NCI-H526 treated with DMSO at 0.1 percent for 48 hours (cell line): ENCODE results near the gene ZNF526.
"Not testable (repeated sequence)": the region's sequence is repeated elsewhere in the genome, so short reads cannot be mapped to it uniquely, and the experiment has no call there.

Source experiments
- DNase-seq: peaks from one replicate; lab custom pipeline; 2025; lab: John Stamatoyannopoulos, UW

ZNF526 gene

DNA sequence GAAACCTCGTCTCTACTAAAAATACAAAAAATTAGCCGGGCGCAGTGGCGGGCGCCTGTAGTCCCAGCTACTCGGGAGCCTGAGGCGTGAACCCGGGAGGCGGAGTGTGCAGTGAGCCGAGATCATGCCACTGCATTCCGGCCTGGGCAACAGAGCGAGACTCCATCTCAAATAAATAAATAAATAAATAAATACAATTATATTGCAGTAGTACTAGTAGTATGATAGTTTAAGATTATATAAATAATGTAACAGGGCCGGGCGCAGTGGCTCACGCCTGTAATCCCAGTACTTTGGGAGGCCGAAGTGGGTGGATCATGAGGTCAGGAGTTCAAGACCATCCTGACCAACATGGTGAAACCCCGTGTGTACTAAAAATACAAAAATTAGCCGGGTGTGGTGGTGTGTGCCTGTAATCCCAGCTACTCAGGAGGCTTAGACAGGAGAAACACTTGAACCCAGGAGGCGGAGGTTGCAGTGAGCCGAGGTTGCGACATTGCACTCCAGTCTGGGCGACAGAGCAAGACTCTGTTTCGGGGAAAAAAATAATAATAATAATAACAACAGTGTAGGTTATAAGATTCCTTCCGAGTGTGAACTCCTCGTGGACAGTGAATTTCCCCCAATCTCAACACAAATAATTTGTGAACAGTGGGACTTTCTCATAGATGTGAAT lies 47.0 kb downstream of the ZNF526 start:
- not testable (repeated sequence) for DNase-seq

DNA sequence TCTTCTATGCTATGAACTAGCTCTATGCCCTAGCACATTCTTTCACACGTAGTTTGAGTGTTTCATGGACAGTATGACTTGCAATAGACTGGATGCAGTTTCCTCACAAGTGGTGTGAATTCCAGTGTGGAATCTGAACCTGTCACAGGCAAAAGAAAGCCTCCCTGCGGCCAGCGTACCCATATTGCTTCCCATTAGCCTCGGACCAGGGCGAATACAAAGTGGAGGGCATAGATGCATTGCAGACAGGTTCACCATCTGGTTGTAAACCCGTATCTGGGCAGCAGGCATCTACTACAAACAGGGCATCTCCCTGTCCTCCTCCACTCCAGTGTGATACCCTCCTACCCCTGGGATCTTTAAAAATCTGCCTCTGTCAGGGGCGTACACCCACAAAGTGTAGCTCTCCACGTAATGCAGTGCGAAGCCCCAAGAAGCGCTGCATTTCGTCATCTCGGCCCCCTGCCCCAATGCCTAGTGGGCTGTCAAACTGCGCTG lies 47.6 kb downstream of the ZNF526 start:
- no peak for DNase-seq

DNA sequence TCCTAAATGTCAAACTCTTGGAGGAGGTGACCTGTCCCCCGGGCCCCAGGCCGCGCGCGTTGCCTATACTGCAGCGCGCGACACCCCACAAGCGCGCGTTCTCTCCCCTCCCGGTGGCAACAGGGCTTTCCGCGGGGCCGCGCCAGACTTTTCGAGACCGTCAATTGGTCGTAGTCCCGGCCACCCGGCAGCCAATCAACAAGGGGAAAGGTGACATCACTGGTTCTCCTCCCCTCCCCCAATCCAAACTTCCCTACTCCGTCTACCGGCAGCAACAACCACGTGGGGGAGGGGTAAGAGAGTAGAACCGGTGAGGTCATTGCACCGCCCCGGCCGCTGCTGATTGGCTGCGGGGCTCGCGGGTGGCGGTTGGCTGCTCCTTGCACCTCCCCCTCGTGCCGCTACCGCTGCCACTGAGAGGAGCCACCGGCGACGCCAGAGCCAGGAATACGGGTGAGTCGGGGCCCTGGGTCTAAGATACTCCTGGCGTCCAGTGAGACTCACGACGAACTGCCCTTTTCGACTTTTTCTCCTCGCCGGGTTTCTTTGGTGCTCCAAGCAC lies 48.1 kb downstream of the ZNF526 start:
- DNase-seq, result peak; percentile 99

DNA sequence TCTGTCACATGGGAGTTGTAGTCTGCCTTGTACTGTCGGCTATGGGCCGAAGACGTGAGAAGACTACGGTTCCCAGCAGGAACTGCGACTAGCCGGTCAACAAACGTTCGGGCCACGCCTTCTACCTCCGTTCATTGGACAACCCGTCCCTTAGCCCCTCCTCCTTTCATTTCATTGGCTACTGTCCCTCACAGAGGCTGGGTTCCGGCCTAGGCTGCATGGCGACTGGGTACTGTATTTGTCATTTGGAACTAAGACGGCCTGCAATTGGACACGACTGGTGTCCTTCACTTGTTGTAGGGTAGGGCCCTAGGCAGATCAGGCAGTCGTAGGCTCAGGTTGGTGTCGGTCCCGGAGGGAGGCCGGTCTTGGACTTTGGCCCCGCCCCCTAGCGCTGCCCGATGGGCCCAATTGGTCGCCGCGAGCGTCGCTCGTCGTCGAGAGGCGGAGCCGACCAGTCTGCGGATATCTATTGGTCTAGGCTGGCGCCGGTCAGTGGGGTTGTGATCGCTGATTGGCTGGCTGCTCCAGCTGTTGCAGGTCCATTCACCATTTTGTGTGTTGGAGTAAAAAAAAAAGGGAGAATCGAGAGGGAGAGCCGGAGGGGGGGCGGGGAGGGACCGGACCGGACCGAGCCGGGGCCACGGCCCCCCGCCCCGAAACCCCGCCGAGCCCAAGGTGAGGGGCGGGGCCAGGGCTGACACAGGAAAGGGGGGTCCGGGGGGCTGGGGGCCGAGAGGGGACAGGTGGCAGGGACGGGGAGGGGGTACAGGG lies 48.8 kb downstream of the ZNF526 start, which contains the start of gene CIC:
Gene CIC (plus strand): TSS at position 549 of the 774 bp plus-strand sequence. CDS start 2,532 bp downstream, outside the sequence.
- DNase-seq, result peak; percentile 100

DNA sequence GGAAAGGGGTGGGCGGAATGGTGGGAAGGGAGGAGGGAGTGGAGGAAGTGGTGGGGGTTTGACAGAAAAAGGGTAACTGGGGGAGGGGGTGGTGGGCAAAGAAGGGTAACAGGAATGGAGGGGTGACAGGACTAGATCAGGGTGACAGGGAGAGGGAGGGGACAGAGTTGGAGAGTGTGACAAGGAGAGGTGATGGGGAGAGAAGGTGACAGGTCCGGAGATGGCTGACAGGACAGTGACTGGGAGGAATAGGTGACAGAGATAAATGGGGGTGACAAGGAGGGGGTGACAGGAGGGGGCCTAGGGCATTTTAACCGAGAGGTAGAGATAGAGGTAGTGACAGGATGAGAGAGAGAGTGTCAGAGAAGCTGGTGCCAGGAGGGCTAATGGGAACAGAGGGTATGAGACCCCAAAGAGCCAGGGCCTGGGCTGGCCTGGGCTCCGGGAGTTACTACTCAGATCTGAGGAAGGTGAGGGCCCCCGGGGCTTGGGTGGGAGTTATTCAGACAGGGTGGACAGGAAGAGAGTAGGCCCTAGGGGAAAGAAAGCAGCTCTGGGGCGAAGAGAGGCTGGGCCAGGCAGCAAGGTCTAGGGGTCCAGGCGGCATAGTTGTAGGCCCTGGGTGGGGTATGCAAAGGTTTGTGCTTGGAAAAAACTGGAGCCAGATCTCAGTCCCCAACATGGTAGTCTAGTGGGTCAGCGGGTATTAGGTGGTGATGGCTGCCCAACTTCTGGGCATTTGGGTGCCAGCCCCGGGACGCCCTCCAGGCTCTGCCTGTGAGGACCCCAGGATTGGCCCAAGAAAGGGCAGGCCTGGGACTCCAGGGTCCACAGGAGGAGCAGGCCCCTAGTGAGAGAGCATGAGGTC lies 49.6 kb downstream of the ZNF526 start:
- DNase-seq, result no peak

DNA sequence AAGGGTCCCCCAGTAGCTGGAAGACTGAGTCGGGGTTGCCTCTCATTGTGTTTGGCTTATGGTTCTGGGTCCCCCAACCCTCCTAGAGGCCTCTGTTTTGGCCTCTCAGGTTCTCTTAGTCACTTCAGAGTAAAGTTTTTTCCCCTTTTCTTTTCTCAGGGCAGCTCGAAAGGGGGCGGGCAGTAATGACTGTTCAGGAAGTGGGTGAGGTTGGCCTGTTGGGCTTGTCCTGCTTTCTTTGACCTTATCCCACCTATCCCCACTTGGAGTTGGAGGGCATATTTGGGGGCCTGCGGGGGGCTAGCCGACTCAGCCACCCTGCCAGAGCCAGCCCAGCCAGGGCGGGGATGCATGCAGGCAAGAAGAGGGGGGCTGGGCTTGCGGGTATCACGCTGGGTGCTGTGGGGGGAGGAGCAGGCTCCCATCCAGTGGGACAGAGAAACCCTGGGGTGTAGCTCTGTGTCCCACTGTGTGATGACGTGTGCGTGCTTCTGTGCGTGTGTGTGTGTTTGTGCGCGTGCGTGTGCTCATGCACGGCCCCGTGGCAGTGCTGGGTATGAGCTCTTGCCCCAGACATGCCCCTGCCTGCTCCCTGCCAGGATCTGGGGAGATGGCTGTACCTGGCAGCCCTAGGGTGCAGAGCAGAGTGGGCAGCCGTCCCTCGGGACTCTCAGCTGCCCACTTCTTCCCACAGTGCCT lies 50.4 kb downstream of the ZNF526 start:
- no peak for DNase-seq

DNA sequence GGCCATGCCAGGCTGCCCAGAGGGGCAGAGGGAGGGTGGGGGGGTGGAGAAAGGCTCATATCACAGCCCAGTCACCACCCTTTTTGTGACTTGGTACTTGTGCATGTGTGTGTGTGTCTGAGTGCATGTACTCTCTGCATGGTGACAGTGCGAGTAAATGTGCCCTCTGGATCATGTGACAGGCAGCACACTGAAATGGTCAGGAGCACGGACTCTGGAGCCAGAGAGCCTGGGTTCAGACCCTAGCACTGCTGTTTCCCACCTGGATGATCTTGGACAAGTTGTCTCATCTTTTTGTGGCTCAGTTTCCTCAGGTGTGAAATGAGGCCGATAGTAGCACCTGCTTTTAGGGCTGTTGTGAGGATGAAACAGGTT lies 50.9 kb downstream of the ZNF526 start:
- DNase-seq, result no peak

DNA sequence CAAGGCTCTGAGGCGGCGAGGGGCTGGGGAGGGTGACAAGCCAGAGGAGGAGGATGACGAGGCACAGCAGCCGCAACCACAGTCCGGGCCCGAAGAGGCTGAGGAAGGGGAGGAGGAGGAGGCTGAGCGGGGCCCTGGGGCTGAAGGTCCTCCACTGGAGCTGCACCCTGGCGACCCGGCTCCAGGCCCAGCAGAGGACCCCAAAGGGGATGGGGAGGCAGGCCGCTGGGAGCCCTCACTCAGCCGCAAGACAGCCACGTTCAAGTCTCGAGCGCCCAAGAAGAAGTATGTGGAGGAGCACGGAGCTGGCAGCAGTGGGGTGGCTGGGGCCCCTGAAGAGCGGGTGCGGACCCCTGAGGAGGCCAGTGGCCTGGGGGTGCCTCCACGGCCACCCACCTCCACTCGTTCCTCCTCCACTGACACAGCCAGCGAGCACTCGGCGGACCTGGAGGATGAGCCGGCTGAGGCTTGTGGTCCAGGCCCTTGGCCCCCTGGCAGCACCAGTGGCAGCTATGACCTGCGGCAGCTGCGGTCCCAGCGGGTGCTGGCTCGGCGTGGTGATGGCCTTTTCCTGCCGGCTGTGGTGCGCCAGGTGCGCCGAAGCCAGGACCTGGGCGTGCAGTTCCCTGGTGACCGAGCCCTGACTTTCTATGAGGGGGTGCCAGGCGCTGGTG lies 51.9 kb downstream of the ZNF526 start:
- DNase-seq, result no peak

DNA sequence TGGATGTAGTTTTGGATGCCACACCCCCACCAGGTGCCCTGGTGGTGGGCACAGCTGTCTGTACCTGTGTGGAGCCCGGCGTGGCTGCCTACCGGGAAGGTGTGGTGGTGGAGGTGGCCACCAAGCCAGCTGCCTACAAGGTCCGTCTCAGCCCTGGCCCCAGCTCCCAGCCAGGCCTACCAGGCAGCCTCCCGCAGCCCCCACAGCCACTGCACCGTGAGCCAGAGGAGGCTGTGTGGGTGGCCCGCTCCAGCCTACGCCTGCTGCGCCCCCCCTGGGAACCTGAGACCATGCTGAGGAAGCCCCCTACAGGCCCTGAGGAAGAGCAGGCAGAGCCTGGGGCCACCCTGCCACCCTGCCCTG lies 52.4 kb downstream of the ZNF526 start:
- no peak for DNase-seq

DNA sequence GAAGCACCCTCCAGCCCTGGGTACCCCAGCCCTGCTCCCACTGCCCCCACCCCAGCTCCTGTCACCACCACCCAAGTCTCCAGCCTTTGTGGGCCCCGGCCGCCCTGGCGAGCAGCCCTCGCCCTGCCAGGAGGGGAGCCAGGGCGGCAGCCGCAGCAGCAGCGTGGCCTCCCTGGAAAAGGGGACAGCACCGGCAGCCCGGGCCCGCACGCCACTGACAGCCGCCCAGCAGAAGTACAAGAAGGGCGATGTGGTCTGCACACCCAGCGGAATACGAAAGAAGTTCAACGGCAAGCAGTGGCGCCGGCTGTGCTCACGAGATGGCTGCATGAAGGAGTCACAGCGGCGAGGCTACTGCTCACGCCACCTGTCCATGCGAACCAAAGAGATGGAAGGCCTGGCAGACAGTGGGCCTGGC lies 52.9 kb downstream of the ZNF526 start:
- no peak for DNase-seq

DNA sequence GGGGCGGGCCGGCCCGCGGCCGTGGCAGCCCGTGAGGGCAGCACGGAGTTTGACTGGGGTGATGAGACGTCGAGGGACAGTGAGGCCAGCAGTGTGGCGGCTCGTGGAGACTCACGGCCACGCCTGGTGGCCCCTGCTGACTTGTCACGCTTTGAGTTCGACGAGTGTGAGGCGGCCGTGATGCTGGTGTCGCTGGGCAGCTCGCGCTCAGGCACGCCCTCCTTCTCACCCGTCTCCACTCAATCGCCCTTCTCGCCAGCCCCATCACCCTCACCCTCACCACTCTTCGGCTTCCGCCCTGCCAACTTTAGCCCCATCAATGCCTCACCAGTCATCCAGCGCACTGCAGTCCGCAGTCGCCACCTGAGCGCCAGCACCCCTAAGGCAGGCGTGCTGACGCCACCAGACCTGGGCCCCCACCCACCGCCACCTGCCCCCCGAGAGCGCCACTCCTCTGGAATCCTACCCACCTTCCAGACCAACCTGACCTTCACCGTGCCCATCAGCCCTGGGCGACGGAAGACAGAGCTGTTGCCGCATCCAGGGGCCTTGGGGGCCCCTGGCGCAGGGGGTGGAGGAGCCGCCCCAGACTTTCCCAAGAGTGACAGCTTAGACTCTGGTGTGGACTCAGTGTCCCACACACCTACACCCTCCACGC lies 53.4 kb downstream of the ZNF526 start:
- DNase-seq, result no peak

DNA sequence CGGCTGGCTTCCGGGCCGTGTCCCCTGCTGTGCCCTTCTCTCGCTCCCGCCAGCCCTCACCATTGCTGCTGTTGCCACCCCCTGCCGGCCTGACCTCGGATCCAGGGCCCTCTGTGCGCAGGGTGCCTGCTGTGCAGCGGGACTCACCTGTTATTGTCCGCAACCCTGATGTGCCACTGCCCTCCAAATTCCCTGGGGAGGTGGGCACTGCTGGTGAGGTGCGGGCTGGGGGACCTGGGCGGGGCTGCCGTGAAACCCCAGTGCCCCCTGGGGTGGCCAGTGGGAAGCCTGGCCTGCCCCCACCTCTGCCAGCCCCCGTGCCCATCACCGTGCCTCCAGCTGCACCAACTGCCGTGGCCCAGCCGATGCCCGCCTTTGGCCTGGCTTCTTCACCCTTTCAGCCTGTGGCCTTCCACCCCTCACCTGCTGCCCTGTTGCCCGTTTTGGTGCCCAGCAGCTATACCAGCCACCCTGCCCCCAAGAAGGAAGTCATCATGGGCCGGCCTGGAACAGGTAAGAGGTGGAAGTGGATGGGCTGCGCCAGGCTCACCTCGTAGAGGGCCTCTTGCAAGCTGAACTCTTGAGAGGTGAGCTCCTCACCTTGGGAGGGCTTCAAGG lies 54.1 kb downstream of the ZNF526 start:
- DNase-seq, result no peak

DNA sequence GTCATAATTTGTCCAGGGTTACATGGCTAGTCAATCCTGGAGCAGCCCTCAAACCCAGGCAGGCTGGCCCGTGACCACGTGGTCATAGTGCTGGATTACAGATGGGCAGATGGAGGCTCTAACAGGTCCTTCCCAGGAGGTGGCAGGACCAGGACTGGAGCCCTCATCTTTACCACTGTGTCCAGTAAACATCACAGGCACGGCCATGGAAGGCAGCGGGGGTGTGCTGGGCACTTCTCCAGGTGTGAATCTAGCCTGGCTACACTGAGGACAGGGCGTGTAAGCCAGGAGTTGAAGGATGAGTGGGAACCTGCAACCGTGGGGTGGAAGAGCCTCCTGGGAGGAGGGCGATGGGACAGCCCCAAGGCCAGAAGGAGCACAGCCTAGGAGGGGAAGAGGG lies 55.0 kb downstream of the ZNF526 start:
- no peak for DNase-seq

DNA sequence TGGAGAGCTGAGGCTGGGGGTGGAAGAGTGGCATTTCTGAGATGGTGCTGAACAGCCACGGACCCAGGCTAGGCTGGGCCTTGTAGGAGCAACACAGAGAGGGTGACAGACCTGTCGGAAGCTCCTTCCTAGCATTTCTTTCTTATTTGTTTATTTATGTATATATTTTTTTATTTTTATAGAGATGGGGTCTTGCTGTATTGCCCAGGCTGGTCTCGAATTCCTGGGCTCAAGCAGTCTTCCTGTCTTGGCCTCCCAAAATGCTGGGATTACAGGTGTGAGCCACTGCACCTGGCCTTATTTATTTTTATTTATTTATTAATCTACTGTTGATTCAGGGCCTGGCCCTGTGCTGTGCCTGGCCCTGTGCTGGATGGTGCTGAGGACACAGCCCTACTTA lies 55.4 kb downstream of the ZNF526 start:
- no peak for DNase-seq

DNA sequence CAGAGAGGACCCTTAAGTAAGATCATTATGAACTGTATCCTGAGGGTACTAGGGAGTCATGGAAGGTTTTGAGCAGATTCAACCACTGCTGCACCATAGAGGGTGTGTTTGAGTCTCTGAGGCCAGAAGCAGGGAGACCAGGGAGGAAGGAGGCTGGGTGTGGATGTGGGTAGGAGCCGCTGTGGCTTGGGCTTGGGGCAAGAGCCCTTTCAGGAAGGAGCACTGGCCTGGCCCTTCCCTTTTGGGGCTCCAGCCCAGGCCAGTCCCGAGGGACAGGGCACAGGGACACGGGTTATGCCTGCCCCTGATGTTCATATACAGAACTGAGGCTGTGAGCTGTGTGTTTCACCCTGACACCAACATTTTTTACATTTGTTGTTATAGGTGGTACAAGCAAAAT lies 56.2 kb downstream of the ZNF526 start:
- no peak for DNase-seq

DNA sequence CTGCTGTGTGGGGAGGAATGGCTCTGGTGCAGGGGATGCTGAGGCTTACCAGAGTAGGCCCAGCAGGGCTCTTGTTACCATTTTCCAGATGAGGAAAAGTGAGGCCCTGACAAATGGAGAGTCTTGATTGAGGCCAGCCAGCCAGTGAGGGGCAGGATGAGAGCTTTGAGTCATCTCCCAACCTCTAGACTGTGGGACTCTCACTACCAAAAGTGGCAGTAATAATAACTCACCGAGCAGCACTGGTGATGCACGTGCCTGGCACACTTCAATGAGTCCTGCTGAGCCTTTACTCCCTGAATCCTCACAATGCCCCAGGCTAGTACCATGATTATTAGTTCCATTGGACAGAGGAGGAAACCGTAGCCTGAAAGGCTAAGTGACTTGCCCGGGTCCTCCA lies 56.7 kb downstream of the ZNF526 start:
- no peak for DNase-seq
